HG03354 (cell line): ENCODE results near the gene MPST.
A peak's percentile ranks its signal among the peaks of the same experiment; 100 is the strongest.
"Not testable (repeated sequence)": the region's sequence is repeated elsewhere in the genome, so short reads cannot be mapped to it uniquely, and the experiment has no call there.

Experiments used
- ATAC-seq: cut with Tn5 transposase; IDR thresholded peaks from one replicate; pipeline ENCODE4 v1.9.1; 2021; ENCODE audit warnings: mild to moderate bottlenecking; ENCODE audit not compliant: unreplicated experiment, poor library complexity, severe bottlenecking

The MPST gene

DNA sequence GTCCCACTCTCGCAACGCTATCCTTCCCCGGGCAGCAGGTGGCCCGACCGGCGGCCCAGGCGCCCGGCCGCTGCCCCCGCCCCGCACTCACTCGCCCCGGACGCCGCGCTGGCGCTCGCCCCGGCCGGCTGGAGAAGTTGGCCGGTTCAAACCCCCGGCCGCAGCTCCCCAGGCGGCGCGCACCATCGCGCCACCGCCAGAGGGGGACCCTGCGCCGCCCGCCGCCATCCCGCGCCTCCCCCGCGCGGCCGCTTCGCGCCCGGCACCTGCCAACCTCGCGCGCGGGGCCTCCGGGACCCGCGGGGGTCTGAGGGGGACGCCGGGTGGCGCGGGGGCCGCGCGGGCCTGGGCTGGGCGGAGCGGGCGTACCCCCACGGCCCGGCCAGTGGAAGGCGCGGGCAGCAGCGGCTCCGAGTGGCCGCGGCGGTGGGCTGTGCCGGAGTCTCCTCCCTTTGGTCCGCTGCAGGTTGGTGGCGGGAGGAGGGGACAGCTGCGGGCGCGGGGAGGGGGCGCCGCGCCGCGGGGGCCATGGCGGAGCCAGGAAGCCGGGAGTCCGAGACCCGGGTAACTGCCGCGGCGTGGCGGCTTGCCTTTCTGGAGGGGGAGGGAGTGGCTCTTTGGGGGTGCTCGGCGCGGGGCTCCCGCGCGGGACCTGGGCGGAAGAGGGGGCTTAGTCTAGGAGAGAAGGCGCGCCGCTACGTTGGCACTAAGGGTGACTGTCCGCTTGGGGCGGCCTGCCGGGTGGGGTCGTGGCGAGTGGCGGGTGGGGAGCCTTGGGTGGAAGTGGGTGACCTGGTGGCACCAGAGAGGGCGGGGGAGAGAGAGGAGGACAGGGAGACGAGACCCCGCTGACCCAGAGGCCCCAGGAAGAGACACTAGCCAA is at the start of gene MPST, which contains the start of gene TST:
MPST (plus strand) TSS at position 434 of the 883 bp plus-strand sequence; CDS start at position 529, 95 bp downstream.
TST (minus strand) TSS at position 139 of the 883 bp plus-strand sequence. CDS start 715 bp downstream, outside the sequence.
- ATAC-seq: peak; percentile 67

DNA sequence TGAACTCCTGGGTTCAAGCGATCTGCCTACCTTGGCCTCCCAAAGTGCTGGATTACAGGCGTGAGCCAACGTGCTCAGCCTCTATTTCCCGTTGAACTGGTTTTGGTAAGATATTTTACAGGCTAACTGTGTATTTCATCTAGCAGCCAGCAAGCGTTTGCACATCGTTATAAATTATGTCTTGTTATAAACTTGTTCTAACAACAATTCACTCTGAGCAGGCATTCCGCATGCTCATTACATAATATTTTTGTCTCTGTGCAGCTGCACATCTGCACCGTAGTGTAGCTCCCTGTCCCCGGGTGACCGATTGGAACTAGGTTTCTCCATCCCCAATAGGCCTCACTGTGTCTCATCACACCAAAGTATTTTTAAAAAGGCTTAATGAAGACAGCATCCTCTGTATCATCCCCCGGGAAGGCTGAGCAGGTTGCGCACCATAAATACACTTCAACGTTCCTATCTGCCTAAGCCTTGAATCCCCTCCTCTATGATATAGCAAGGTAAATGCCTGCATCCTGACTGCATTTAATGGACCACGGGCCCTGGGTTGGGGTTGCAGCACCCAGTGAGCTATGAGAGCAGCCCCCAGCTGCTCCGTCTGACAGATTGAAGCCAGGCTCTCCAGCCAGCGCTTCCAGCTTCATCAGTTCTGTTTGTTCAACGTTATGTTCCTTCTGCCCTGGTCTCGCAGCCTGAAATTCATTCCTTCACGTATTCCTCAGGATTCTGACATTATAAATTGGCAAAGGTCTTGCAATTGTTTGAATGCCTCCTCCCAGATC is 48.0 kb upstream of the MPST start:
- no peak for ATAC-seq

DNA sequence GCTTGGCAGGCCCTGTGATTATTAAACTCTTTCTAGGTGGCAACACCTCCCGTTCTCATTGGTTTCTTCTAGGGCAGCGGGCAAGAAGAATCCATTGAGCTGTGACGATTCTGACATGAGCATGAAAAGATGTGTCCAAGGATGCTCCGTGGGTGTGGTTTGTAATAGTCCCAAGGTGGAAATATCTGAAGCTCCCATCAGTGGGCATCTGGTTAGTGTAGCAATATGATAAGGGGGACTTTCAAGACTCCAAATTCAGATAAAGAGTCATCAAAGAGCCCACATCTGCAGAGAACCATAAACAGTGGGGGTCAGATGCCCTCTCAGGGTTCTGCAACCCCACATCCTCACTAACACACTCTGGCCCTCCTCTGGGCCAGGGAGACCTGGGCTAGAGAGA is 42.9 kb upstream of the MPST start:
- no peak for ATAC-seq

DNA sequence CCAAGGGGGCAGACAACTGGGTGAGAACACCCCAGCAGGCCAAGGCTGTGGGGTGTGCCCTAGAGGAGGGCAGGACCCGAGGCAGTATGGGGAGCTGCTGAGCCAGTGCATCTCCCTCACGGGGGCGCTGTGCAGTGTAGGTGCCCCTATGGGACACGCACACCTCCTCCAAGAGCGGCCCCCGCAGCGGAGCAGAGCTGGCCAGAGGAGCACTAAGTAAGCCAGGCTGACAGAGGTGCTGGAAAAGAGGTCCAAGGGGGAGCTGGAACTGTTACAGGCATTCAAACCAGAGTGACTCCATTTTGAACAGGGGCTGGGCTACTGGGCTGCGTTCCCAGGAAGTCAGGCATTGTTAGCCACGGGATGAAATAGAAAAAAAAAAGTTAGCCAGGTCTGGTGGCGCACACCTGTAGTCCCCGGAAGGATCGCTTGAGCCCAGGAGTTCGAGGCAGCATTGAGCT is 42.1 kb upstream of the MPST start:
- peak; percentile 60 for ATAC-seq

DNA sequence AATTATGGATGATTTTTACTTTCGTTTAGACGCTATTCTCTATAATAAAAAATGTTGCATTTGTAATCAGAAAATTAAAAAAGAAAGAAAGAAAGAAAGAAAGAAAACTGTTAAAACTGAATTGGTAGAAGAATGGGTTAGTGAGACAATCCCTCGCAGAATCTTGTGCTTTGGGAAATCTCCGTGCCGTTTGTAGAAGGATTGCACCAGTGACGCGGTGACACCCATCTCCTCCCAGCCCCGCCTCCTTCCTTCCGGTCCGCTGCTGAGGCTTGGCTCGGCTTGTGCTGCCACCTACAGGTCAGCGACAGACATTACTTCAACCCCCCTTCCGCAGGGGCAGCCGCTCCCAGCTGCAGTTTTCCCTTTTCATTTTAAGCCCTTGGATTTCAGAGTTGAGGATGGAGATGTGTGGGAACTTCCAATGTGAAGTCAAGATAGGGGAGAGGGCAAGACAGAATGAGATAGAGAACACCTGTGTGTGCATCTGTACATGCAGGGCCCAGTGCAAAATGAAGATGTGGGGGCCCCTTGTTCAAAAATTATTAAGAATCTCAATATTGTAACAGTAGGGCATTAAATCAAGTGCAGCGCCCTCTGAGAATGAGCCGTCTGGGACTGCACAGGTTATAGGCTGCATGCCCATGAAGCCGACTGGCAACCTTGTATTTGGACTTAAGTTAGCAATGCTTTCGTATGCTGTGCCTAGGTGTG is 41.4 kb upstream of the MPST start:
- peak; percentile 76 for ATAC-seq

DNA sequence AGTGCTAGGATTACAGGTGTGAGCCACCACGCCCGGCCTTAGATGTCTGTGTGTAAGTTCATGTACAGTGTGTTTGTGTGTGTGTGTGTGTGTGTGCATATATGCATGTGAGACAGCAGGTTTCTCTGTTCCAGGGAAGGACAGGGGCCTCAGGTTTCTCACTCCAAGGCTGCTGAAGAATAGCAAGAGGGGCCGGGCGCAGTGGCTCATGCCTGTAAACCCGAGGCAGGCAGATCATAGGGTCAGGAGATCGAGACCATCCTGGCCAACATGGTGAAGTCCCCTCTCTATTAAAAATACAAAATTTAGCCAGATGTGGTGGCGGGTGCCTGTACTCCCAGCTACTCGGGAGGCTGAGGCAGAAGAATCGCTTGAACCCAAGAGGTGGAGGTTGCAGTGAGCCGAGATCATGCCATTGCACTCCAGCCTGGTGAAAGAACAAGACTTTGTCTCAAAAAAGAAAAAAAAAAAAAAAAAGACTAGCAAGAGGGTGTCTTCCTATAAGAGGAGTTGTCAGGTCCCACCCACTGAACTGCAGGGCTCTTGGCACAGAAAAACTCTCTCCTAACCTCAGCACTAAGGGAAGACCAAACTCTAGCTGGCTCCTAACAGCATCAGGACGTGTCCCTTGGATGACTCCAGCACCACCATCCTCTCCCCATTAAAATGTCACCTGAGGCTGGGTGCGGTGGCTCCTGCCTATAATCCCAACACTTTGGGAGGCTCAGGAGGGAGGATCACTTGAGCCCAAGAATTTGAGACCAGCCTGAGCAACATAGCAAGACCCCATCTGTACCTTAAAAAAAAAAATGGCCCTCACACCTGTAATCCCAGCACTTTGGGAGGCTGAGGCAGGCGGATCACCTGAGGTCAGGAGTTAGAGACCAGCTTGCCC is 40.3 kb upstream of the MPST start:
- ATAC-seq: no peak

DNA sequence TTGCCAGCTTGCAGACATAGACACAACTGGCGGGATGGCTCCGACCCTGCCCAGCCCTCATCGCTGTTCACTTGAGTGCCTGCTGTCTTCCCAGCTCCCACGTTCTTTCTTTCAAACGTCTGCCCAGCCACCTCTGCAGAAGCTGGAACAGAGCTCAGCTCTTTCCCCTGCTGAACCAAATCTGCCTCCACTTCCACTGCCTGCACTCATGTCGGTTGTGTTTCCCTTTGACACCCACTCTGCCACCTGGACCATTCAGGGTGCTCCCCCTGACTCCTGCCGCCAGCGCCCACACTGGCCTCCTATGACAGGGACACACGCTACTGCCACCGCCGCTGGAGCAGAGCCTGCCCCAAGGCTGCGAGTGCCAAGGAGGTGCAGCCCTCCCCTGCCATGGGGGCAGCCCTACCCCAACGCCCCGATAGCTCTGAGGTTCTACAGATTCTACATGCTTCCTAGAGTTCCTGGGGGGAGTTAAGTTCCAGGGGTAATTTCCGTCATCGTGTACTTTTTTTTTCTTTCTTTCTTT is 38.2 kb upstream of the MPST start:
- ATAC-seq: no peak

DNA sequence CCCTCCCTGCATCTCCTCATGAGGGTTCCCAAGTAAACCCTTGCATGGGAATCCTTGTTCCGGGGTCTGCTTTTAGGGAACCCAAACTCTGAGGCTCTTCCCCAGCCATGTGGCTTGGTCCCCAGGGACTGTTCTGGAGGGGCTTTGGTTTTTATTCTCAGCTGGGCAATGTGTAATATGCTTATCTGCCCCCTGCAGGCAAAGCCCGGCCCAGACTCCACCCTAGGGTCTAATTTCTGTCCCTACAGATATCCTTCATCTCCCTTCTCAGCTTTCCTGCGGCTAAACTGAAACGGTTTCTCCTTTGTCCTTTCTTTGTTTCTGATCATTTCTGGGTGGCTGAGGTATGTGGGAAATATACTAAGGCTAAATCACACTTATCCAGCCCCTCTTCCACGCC is 37.4 kb upstream of the MPST start:
- no peak for ATAC-seq

DNA sequence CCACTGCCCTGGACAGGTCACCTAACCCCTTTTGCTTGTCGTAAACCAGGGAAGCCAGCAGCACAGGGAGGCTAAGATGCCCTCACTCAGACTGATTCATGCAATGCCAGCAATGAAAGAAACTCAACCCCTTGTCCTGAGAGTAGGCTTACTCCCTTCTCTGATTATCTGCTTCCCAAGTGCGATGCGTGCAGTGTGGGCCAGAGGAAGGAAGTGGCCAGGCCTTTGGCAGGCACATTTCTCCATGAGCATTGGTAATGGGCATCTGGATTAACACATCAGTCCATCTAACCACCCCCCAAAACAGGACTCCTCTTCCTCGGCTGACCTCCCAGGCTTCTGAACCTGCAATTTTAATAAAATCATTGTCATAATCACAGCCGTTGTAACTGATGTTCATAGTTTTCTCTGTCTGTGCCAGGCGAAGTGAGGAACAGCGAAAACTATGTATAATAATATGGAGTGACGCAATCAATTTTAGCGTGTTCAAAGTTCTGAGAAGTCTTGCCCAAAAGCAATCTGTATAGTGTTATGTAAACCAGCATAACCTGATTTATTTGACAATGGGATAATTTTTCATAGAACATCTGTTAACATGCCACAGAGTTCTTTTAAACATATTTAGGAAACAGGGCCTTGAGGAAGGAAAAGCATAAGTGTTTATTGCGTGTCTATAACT is 34.2 kb upstream of the MPST start:
- no peak for ATAC-seq

DNA sequence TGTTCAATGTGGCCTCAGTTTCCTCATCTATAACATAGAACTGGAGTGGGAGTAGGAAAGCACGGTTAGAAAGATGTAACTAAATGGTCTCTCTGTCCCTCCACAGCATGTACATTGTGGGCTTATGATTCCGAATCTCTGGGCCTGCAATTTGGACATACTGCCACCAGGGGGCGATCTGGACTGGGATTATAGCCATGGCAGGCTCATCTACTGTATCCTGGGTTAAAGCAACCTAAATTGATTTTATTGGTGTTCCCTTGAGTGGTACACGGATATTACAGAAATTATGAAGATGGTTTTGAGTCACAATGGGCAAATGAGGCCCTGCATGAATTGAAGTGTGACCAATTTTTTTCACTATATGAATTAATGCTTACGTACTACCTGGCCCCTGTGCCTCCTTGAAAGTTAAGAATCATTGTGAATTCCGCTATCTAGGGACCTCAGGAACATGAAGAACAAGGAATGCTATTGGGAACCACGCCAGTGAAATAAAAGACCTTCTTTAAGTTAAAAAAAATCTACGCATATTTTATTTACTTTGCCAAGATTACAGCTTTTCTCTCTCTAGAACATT is 33.2 kb upstream of the MPST start:
- ATAC-seq: no peak

DNA sequence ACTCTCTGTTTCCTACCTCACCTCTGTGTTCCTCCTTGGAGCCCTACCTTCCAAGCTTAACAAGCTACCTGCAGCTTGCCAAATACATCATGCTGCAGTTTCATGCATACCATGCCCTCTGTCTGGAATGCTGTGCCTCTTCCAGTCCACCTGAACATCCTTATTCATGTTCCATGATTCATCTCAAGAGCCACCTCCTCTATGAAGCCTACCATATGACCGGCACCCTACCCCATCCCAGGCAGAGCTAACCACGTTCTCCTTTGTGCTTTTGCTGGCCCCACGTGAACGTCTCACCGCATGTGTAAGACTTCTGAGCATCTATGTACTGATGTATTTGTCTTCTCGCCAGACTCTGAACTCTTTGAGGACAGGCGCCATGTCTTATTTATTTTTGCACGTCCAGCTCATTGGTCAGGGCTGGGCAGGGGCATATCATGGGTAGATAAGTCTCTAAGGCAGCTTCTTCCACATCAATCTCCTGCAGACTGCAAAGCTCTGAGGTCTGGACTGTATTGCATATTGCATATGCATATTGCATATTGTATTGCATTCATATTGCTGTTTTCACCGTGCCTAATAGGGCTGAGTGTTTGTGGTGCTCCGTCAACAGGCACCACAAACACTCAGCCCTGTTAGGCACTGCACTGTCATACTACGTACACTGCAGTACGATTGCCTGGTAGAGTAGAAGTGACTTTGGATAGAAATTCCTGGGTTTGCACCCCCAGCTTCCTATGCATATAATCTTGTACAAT is 31.3 kb upstream of the MPST start:
- ATAC-seq: no peak

DNA sequence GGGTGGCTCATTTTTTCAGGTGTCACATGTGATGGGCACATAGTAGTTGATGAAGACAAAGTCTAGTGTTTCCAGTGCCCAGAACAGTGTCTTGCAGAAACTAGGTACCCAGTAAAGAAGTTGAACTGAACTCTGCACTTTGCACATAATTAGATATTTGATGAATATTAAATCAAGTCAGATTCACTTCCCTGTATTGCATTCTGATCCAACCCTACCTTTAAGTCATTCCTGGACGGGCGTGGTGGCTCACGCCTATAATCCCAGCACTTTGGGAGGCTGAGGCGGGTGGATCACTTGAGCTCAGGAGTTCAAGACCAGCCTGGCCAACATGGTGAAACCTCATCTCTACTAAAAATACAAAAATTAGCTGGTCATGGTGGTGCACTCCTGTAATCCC is 30.5 kb upstream of the MPST start:
- not testable (repeated sequence) for ATAC-seq

DNA sequence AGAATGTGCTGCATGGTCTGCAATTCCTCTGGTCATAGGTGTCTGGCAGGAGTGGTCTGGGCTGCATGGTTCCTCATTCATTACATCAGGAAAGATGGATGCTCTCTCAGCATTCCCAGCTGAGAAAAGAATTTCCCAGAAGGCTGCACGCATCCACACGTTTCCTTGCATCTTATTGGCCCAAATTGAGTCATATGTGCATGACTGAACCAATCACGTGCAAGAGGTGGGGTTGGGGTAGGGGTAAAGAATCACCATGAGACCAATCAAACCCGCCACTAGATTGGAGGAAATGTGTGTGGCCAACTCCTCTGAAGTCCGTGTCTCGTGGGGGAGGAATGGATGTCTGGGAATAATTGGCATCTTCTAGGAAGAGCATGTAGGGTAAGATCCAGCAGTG is 29.1 kb upstream of the MPST start:
- ATAC-seq: no peak

DNA sequence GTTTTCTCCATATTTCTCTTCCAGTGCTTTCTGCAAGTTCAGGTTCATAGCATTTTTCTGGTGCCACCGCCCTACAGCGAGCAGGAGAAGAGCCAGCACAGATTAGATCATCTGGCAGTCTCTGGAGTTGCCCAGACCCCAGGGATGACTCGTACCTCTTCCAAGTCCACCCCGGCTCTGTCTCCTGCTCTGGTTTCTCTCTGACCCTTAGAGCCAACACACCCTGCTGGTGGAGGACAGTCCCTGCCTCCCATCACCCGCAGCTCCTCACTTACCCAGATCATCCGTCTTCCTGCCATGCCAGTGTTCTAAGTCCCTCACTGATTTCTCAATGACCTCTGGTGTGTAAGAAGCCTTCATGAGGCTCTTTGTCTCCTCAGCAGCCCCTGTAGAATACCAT is 28.3 kb upstream of the MPST start:
- no peak for ATAC-seq

DNA sequence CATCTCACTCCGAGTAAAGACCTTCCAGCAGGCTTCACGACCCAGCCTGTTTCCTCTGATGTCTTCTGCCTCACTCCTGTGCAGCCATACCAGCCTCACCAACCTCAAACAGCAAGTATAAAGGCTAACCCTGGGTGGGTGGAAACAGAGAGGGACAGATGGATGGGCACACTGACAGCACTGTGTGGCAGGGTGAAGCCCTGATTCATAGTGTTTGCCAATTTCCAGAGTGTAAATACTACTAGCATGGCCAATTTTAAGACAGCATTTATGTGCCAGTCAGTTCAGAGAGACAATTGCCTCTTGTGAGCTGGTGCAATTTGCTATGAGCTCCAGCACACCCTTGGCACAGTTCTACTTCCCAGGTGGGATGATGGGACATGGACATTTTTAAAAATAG is 21.8 kb upstream of the MPST start:
- ATAC-seq: no peak

DNA sequence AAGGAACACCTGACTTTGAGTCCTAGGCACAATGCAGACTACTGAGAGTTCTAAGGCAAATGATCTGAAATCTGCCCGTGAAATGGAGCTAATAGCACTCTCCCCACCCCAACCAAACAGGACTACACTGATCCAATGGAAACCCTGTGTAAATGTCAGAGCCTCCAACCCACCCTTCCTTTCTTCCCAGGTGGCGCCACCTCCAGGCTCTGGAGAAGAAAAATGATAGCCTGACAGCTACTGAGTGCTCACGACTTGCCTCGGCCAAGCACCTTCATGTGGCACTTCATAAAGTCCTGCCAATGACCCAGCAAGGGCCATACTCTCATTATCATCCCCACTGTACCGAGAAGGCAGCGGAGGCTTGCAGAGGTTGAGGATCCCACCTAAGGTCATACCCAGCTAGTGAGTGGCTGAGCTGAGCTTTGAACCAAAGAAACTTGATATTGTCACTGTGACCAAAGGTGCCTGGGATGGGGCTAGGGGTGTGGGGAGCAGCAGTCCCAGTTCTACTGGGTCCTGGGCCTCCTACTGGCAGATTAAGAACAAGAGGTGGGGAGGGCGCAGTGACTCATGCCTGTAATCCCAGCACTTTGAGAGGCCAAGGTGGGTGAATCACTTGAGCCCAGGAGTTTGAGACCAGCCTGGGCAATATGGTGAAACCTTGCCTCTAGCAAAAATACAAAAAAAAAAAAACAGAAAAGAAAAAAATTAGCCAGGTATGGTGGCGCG is 20.8 kb upstream of the MPST start:
- ATAC-seq: no peak

DNA sequence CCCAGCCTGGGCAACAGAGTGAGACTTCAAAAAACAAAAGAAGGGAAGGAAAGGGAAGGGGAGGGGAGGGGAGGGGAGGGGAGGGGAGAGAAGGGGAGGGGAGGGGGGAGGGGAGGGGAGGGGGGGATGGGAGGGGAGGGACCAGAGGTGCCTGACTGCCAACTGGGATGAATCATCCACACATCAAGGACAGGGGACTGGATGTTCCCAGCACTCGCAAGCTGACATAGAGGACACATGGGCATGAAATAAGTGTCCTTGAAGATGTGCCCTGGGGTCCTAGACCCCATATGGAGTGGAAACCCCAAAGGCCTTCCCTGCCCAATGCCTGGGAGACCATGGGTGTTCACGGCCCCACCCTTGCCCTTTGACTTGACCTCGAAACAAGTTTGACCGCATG is 20.1 kb upstream of the MPST start:
- ATAC-seq: no peak
